ENCODE measurements around the gene ARNT2. TPM values are rescaled to one million over a fixed set of nuclear protein-coding genes. Genes with fewer than 3 reads are reported as not detected.

ARNT2 gene
- total and polyA plus RNA-seq, 2 of the 13 experiments (the other 11 are each of a cell fraction or from before 2014, with no cell fraction given): 0.69 to 1.7 TPM

- TF ChIP-seq ZNF512 (CRISPR knock-in tag; IDR thresholded peaks at IDR 0.05) (no peak), BRF2 (CRISPR knock-in tag; IDR thresholded peaks at IDR 0.05) (no peak)
These were observed 69.4 kb downstream of the ARNT2 start (continued) for GRCh38 chr15:80473286-80474223.

- Histone ChIP-seq H3K4me2 (ENCODE audit: low read depth, low read length) (no peak overlapping the region), H2AFZ (ENCODE audit: low read length) (no peak overlapping the region), H3K4me3 (replicated peaks in 1 of 3; ENCODE audit: insufficient read depth in 1 of 3, low read depth in 2 of 3, low read length in 3 of 3) (no peak overlapping the region), H4K20me1 (ENCODE audit: insufficient read depth, low read length) (no peaks in the 10 kb centered on the region), H3K27me3 (ENCODE audit: control insufficient read depth in 1 of 2, insufficient read depth in 2 of 2, low read length in 2 of 2) (no peaks in the 10 kb centered on the region; a peak in 2 of 5 replicates), H3K9me3 (ENCODE audit: low read length) (peaks cover 7% of the 10 kb centered on the region; the same call in 1 of the 2 replicates), H3K9ac (ENCODE audit: insufficient read depth, low read depth, low read length) (no peak overlapping the region), H3K79me2 (ENCODE audit: insufficient read depth, low read length) (no peaks in the 10 kb centered on the region), H3K36me3 (replicated peaks in 1 of 2; ENCODE audit: control insufficient read depth in 1 of 2, insufficient read depth in 2 of 2, low read length in 2 of 2) (no peaks in the 10 kb centered on the region), H3K27ac (ENCODE audit: extremely low read length, insufficient read depth, low read length) (no peak overlapping the region), H3K4me1 (ENCODE audit: insufficient read depth, low read length) (peaks cover 8% of the 10 kb centered on the region)
- WGBS (ENCODE audit: low lambda C conversion rate): 58% methylated on average over 9 of the region's 9 CpGs
- intact Hi-C loops (cut with micrococcal nuclease; ENCODE audit: unreplicated experiment) (no loop called here), in situ Hi-C loops (cut with HindIII; ENCODE audit: extremely low pct_ligation_motif_present, low pct_unique_long_range_greater_than_20kb) (loop anchor here (25.0 kb wide), 1 partner anchor 488 kb away; no protein-coding TSS in a partner anchor)
- TF ChIP-seq ZNF704 (CRISPR knock-in tag; IDR thresholded peaks at IDR 0.05; ENCODE audit: borderline replicate concordance) (no peak), NFYB (CRISPR knock-in tag; IDR thresholded peaks at IDR 0.05) (no peak), CREB1 (IDR thresholded peaks at IDR 0.05) (peak; percentile 32; the same call in 1 of the 2 replicates), CREB1 (CRISPR knock-in tag; IDR thresholded peaks at IDR 0.05) (no peak), ZFP36 (IDR thresholded peaks at IDR 0.05; ENCODE audit: borderline replicate concordance, low read depth, low read length, partially characterized antibody) (no peak)
- POLR2A ChIA-PET: no interaction called here
- CTCF ChIA-PET (ENCODE audit: low intra/inter-chr PET ratio, low total read pairs): no interaction called here
- DNase-seq (ENCODE audit: low spot score) (no peak), ATAC-seq (no peak), FAIRE-seq (no peak)
- BruUV-seq (replicated peaks): no TSS peak
These were observed 70.3 kb downstream of the ARNT2 start for GRCh38 chr15:80474224-80475215.

All from HepG2 (cell line).